ENCODE results near the gene BIRC2.
"Not testable (repeated sequence)": the region's sequence is repeated elsewhere in the genome, so short reads cannot be mapped to it uniquely, and the experiment has no call there.

The BIRC2 gene

DNA sequence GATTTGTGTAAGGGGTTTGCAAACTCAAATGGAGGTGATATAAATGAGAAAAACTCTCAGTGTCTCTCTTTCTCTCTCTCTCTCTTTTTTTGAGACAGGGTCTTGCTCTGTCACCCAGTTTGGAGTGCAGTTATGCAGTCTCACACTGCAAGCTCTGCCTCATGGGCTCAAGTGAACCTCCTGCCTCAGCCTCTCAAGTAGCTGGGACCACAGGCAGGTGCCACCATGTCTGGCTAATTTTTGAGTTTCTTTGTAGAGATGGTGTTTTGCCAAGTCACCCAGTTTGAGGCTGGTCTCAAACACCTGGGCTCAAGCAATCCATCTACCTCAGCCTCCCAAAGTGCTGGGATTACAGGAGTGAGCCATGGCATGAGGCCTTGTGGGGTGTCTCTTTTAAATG, 26.8 kb upstream of the BIRC2 start:
- DNase-seq (ENCODE audit: insufficient read length, low spot score) (no peak), FAIRE-seq (peak; percentile 38)
- no peak for TF ChIP-seq TAF1 (IDR thresholded peaks at IDR 0.05; ENCODE audit: low read depth, low read length)
- TF ChIP-seq PAX5 (IDR thresholded peaks at IDR 0.05; ENCODE audit: insufficient read depth, low read length, severe bottlenecking): no peak
- TF ChIP-seq POLR2A (IDR thresholded peaks at IDR 0.05; ENCODE audit: low read depth, low read length): no peak
- no peak for TF ChIP-seq POLR2AphosphoS5 (IDR thresholded peaks at IDR 0.05; ENCODE audit: low read depth, low read length)
- no peak for TF ChIP-seq SPI1 (IDR thresholded peaks at IDR 0.05; ENCODE audit: low read depth, low read length)
- TF ChIP-seq POU2F2 (IDR thresholded peaks at IDR 0.05; ENCODE audit: low read depth, low read length): no peak

DNA sequence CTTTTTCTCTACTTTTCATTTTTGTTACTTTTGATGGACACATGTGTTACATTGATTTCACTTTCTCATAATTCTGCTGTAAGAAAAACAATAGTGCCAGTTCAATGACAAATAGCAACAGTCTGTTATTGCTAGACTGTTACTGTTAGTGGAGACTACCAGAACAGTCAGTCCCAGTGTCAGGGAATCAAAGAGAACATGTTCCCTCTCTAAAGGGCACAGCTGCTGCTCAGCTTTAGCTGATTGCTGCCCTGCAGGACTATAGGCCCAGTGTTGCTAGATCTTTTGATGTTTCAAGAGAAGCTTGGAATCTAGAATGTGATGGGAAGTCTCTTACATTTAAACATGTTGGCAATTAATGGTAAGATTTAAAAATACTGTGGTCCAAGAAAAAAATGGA, 26.3 kb upstream of the BIRC2 start:
- TF ChIP-seq POLR2A (IDR thresholded peaks at IDR 0.05; ENCODE audit: low read depth, low read length) (no peak), POU2F2 (IDR thresholded peaks at IDR 0.05; ENCODE audit: low read depth, low read length) (no peak), PAX5 (IDR thresholded peaks at IDR 0.05; ENCODE audit: insufficient read depth, low read length, severe bottlenecking) (no peak), POLR2AphosphoS5 (IDR thresholded peaks at IDR 0.05; ENCODE audit: low read depth, low read length) (no peak), SPI1 (IDR thresholded peaks at IDR 0.05; ENCODE audit: low read depth, low read length) (no peak), TAF1 (IDR thresholded peaks at IDR 0.05; ENCODE audit: low read depth, low read length) (no peak)
- FAIRE-seq: peak; percentile 79
- DNase-seq (ENCODE audit: insufficient read length, low spot score): no peak

DNA sequence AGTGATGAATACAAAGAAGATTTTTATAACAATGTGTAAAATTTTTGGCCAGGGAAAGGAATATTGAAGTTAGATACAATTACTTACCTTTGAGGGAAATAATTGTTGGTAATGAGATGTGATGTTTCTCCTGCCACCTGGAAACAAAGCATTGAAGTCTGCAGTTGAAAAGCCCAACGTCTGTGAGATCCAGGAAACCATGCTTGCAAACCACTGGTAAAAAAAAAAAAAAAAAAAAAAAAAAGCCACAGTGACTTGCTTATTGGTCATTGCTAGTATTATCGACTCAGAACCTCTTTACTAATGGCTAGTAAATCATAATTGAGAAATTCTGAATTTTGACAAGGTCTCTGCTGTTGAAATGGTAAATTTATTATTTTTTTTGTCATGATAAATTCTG, 24.5 kb upstream of the BIRC2 start:
- TF ChIP-seq POLR2A (IDR thresholded peaks at IDR 0.05; ENCODE audit: low read depth, low read length) (no peak), SPI1 (IDR thresholded peaks at IDR 0.05; ENCODE audit: low read depth, low read length) (no peak), PAX5 (IDR thresholded peaks at IDR 0.05; ENCODE audit: insufficient read depth, low read length, severe bottlenecking) (no peak), POLR2AphosphoS5 (IDR thresholded peaks at IDR 0.05; ENCODE audit: low read depth, low read length) (no peak), POU2F2 (IDR thresholded peaks at IDR 0.05; ENCODE audit: low read depth, low read length) (no peak), TAF1 (IDR thresholded peaks at IDR 0.05; ENCODE audit: low read depth, low read length) (no peak)
- FAIRE-seq (no peak), DNase-seq (ENCODE audit: insufficient read length, low spot score) (no peak)

DNA sequence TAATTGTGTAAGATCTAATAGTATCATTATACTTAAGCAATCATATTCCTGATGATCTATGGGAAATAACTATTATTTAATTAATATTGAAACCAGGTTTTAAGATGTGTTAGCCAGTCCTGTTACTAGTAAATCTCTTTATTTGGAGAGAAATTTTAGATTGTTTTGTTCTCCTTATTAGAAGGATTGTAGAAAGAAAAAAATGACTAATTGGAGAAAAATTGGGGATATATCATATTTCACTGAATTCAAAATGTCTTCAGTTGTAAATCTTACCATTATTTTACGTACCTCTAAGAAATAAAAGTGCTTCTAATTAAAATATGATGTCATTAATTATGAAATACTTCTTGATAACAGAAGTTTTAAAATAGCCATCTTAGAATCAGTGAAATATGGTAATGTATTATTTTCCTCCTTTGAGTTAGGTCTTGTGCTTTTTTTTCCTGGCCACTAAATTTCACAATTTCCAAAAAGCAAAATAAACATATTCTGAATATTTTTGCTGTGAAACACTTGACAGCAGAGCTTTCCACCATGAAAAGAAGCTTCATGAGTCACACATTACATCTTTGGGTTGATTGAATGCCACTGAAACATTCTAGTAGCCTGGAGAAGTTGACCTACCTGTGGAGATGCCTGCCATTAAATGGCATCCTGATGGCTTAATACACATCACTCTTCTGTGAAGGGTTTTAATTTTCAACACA, 23.3 kb upstream of the BIRC2 start:
- FAIRE-seq (no peak), DNase-seq (ENCODE audit: insufficient read length, low spot score) (no peak)
- TF ChIP-seq POLR2A (IDR thresholded peaks at IDR 0.05; ENCODE audit: low read depth, low read length): no peak
- no peak for TF ChIP-seq POU2F2 (IDR thresholded peaks at IDR 0.05; ENCODE audit: low read depth, low read length)

DNA sequence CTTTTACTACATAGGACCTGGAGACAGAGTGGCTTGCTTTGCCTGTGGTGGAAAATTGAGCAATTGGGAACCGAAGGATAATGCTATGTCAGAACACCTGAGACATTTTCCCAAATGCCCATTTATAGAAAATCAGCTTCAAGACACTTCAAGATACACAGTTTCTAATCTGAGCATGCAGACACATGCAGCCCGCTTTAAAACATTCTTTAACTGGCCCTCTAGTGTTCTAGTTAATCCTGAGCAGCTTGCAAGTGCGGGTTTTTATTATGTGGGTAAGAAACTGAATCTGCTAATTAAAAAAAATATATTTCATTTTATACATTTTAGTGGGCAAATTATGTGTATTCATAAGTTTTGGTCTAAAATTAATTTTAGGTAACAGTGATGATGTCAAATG, 21.9 kb upstream of the BIRC2 start:
- FAIRE-seq (no peak), DNase-seq (ENCODE audit: insufficient read length, low spot score) (no peak)
- TF ChIP-seq SPI1 (IDR thresholded peaks at IDR 0.05; ENCODE audit: low read depth, low read length) (no peak), POLR2A (IDR thresholded peaks at IDR 0.05; ENCODE audit: low read depth, low read length) (no peak; the same call in 1 of the 2 replicates), PAX5 (IDR thresholded peaks at IDR 0.05; ENCODE audit: insufficient read depth, low read length, severe bottlenecking) (no peak), POLR2AphosphoS5 (IDR thresholded peaks at IDR 0.05; ENCODE audit: low read depth, low read length) (no peak), TAF1 (IDR thresholded peaks at IDR 0.05; ENCODE audit: low read depth, low read length) (no peak), POU2F2 (IDR thresholded peaks at IDR 0.05; ENCODE audit: low read depth, low read length) (no peak)

DNA sequence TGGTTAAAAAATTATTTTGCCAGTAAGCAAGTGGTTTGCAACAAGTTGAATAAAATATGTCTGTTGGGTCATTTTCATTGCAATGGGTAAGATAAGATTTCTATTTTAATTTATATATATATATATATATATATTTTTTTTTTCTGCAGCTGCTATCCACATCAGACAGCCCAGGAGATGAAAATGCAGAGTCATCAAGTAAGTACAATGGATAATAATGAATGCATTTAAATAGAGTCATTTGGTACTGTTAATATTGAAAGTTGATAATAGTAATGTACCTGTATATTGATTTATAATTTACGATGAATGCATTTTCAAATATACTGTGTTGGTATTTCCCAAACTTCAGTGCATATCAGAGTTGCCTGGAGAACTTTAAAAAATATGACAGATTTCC, 18.3 kb upstream of the BIRC2 start:
- FAIRE-seq (no peak), DNase-seq (ENCODE audit: insufficient read length, low spot score) (no peak)

DNA sequence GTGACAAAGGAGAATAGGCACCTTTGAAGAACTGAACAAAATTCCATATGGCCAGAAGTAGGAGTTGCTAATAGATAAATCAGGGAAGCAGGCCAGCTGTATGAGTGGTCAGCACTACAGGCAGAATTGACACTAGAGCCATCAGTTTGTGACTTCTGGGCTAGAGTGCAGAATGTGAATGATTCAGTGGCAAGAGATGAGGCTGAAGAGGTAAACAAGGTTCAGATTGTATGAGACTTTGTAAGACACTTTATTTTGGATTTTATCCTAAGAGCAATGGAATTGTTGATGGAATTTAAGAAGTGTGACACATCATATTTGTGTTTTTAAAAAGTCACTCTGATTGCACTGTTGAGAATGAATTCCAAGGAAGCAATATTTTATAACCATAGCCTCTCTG, 16.8 kb upstream of the BIRC2 start:
- no peak for FAIRE-seq

More for the DNA sequence above, 18.3 kb upstream of the BIRC2 start:
- TF ChIP-seq POU2F2 (IDR thresholded peaks at IDR 0.05; ENCODE audit: low read depth, low read length): no peak

DNA sequence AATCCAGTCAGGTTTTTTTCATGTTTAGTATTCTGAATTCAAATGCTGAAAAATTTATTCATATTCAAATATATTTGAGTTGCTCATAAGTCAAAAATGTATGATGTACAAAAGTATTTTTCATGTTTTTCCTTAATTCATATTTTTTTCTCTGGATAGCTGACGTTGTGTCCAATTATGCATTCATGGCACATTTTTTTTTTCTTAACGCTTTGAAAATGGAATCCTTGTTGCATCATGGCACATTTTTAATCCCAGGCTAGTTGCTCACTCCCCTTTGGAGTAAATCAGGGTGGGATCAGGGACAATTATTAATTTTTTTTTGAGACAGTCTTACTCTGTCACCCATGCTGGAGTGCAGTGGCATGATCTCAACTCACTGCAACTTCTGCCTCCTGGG, 15.7 kb upstream of the BIRC2 start:
- TF ChIP-seq TAF1 (IDR thresholded peaks at IDR 0.05; ENCODE audit: low read depth, low read length): no peak
- TF ChIP-seq POLR2A (IDR thresholded peaks at IDR 0.05; ENCODE audit: low read depth, low read length): no peak
- no peak for TF ChIP-seq PAX5 (IDR thresholded peaks at IDR 0.05; ENCODE audit: insufficient read depth, low read length, severe bottlenecking)
- no peak for TF ChIP-seq POLR2AphosphoS5 (IDR thresholded peaks at IDR 0.05; ENCODE audit: low read depth, low read length)
- TF ChIP-seq SPI1 (IDR thresholded peaks at IDR 0.05; ENCODE audit: low read depth, low read length): no peak
- no peak for TF ChIP-seq POU2F2 (IDR thresholded peaks at IDR 0.05; ENCODE audit: low read depth, low read length)
- DNase-seq (ENCODE audit: insufficient read length, low spot score): no peak
- FAIRE-seq: no peak

More for the DNA sequence above, 16.8 kb upstream of the BIRC2 start:
- no peak for DNase-seq (ENCODE audit: insufficient read length, low spot score)
- no peak for TF ChIP-seq SPI1 (IDR thresholded peaks at IDR 0.05; ENCODE audit: low read depth, low read length)
- no peak for TF ChIP-seq TAF1 (IDR thresholded peaks at IDR 0.05; ENCODE audit: low read depth, low read length)
- no peak for TF ChIP-seq PAX5 (IDR thresholded peaks at IDR 0.05; ENCODE audit: insufficient read depth, low read length, severe bottlenecking)
- TF ChIP-seq POLR2AphosphoS5 (IDR thresholded peaks at IDR 0.05; ENCODE audit: low read depth, low read length): no peak
- no peak for TF ChIP-seq POLR2A (IDR thresholded peaks at IDR 0.05; ENCODE audit: low read depth, low read length)
- no peak for TF ChIP-seq POU2F2 (IDR thresholded peaks at IDR 0.05; ENCODE audit: low read depth, low read length)

DNA sequence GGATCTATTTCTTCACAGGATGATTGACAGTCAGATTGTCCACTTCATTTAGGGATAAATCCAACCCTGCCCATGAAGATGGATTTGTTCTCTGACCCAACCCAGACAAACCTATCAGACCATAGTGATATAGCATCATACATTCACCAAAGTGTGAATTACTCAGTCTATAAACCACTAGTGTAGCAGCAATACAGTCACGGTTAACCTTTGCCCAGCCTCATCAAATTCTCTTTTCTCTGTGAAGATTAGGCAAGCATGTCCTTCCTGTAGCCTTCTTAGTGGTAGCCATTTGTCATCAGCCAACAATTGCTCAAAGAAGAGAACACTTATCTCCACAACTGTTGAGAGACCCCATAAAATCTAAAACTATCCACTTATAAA, 14.4 kb upstream of the BIRC2 start:
- FAIRE-seq (no peak), DNase-seq (ENCODE audit: insufficient read length, low spot score) (no peak)
- no peak for TF ChIP-seq POLR2A (IDR thresholded peaks at IDR 0.05; ENCODE audit: low read depth, low read length)

DNA sequence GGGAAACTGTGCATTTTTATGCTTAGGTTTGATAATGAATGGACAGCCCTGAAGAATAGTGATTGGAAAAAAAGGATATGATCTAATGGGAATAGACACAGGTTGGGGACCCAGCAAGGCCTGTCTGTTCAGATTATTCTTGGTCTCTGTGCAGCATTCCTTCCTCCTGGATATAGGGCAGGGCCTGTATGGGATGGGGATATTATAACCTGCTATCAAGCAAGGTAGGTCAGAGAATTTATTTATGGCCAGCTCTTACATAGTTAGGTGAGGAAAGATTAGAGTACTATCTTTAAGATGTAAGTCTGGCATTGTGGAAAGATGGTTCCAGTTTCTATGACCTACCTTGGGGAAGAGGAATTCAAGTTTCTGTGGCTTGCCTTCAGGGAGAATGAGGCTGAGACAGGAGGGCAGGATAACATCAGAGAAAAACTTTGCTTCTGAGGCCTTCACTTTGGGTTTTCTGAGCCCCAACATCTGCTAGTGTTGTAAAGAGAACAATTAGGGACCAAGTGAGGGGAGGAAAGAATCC, 8.5 kb upstream of the BIRC2 start:
- FAIRE-seq (no peak), DNase-seq (ENCODE audit: insufficient read length, low spot score) (no peak)
- TF ChIP-seq TAF1 (IDR thresholded peaks at IDR 0.05; ENCODE audit: low read depth, low read length) (no peak), POLR2AphosphoS5 (IDR thresholded peaks at IDR 0.05; ENCODE audit: low read depth, low read length) (no peak)

DNA sequence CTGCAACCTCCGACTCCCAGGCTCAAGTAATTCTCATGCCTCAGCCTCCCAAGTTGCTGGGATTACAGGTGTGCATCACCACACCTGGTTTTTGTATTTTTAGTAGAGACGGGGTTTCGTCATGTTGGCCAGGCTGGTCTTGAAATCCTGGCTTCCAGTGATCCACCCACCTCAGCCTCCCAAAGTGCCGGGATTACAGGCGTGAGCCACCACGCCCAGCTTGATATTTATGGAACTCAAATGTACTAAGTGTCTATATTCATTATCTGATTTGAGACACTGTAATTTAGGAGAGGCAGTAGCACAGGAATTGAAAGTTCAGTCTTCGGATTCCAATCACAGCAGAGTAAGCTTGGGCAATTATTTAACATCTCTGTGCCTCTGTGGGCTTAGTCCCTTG, 5.7 kb upstream of the BIRC2 start:
- DNase-seq (ENCODE audit: insufficient read length, low spot score); FAIRE-seq: not testable (repeated sequence)
